ENCODE measurements around the gene ANTKMT.
A peak's percentile ranks its signal among the peaks of the same experiment; 100 is the strongest.

The ANTKMT gene, protein sequence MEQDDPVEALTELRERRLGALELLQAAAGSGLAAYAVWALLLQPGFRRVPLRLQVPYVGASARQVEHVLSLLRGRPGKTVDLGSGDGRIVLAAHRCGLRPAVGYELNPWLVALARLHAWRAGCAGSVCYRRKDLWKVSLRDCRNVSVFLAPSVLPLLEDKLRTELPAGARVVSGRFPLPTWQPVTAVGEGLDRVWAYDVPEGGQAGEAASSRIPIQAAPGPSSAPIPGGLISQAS

GRCh38 chr16:720990-721764, at the start of gene ANTKMT:
Gene ANTKMT, plus strand, starts transcription at chr16:721146. Its CDS starts 129 bp downstream, at chr16:721275.
- no peak for DNase-seq (ENCODE audit: low read depth)
- TF ChIP-seq, protein P1, sequence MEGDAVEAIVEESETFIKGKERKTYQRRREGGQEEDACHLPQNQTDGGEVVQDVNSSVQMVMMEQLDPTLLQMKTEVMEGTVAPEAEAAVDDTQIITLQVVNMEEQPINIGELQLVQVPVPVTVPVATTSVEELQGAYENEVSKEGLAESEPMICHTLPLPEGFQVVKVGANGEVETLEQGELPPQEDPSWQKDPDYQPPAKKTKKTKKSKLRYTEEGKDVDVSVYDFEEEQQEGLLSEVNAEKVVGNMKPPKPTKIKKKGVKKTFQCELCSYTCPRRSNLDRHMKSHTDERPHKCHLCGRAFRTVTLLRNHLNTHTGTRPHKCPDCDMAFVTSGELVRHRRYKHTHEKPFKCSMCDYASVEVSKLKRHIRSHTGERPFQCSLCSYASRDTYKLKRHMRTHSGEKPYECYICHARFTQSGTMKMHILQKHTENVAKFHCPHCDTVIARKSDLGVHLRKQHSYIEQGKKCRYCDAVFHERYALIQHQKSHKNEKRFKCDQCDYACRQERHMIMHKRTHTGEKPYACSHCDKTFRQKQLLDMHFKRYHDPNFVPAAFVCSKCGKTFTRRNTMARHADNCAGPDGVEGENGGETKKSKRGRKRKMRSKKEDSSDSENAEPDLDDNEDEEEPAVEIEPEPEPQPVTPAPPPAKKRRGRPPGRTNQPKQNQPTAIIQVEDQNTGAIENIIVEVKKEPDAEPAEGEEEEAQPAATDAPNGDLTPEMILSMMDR (IDR thresholded peaks at IDR 0.05; ENCODE audit: low read depth, low read length, missing control alignments) = peak; percentile 5
- H3K4me3 ChIP-seq (ENCODE audit: low read depth, low read length) = peak within 1 kb of the TSS; percentile 90

DNA sequence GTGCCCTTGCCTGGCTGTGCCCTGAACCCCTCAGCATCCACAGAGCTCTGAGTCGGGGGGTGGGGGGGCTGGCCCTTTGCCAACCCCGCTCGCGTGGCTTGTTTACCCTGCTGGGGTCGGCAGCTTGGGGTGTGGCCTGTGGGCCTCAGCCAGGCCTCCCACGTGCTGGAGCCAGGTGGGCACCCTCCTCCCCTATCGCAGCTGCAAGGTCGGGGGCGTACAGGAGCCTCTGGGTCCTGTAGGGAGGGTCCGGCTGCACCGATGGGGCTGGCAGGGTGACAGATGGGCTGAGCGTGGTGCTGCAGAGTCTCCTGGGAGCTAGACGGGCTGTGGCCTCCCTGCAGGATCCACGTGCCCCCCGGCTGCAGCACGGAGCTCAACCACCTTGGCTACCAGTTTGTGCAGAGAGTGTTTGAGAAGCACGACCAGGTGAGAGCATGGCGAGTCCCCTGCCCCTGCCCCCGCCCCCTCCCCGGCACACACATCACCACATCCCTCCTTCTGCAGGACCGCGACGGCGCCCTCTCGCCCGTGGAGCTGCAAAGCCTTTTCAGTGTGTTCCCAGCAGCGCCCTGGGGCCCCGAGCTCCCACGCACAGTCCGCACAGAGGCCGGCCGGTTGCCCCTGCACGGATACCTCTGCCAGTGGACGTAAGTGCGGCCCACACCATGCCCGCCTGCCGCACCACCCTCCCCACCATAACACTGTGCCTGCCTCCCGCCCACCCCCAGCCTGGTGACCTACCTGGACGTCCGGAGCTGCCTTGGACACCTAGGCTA, 49.4 kb upstream of the ANTKMT start:
- TF ChIP-seq, protein P1 (IDR thresholded peaks at IDR 0.05; ENCODE audit: low read depth, low read length, missing control alignments) = no peak
- H3K4me3 ChIP-seq (ENCODE audit: low read depth, low read length) = no peak overlapping the region
- DNase-seq (ENCODE audit: low read depth) = no peak

- DNase-seq (ENCODE audit: low read depth) = no peak
- no peak overlapping the region for H3K4me3 ChIP-seq (ENCODE audit: low read depth, low read length)
- TF ChIP-seq, protein P1 (IDR thresholded peaks at IDR 0.05; ENCODE audit: low read depth, low read length, missing control alignments) = no peak
These were observed 48.6 kb upstream of the ANTKMT start for GRCh38 chr16:672371-672770.

DNA sequence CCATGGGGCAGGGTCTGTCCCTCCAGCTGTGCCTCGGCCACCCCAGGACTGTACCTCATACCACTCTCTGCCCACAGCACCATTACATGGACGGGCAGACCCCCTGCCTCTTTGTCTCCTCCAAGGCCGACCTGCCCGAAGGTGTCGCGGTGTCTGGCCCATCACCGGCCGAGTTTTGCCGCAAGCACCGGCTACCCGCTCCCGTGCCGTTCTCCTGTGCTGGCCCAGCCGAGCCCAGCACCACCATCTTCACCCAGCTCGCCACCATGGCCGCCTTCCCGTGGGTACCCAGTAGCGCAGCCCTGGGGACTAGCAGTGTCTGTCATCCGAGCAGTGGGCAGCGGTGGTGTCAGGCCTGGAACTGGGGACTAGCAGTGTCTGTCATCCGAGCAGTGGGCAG, 48.1 kb upstream of the ANTKMT start:
- DNase-seq (ENCODE audit: low read depth) = no peak
- TF ChIP-seq, protein P1 (IDR thresholded peaks at IDR 0.05; ENCODE audit: low read depth, low read length, missing control alignments) = no peak
- no peak overlapping the region for H3K4me3 ChIP-seq (ENCODE audit: low read depth, low read length)

DNA sequence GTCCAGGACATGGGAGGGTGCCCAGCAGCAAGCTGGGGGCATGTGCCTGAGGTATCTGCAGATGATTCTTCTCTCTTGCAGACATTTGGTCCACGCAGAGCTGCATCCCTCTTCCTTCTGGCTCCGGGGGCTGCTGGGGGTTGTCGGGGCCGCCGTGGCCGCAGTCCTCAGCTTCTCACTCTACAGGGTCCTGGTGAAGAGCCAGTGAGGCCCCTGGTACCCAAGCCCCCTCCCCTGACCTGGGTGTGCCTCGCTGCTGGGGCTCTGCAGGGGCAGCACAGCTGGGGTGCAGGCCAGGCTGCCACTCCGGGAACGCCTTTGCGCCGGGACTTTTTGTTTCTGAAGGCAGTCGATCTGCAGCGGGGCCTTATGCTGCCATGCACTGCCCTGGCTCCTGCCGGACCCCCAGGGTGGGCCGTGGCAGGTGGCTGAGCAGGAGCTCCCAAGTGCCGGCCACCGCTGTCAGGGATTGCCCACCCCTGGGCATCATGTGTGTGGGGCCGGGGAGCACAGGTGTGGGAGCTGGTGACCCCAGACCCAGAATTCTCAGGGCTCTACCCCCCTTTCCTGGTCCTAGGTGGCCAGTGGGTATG, 47.5 kb upstream of the ANTKMT start:
- DNase-seq (ENCODE audit: low read depth) = no peak
- TF ChIP-seq, protein P1 (IDR thresholded peaks at IDR 0.05; ENCODE audit: low read depth, low read length, missing control alignments) = no peak
- no peak overlapping the region for H3K4me3 ChIP-seq (ENCODE audit: low read depth, low read length)

DNA sequence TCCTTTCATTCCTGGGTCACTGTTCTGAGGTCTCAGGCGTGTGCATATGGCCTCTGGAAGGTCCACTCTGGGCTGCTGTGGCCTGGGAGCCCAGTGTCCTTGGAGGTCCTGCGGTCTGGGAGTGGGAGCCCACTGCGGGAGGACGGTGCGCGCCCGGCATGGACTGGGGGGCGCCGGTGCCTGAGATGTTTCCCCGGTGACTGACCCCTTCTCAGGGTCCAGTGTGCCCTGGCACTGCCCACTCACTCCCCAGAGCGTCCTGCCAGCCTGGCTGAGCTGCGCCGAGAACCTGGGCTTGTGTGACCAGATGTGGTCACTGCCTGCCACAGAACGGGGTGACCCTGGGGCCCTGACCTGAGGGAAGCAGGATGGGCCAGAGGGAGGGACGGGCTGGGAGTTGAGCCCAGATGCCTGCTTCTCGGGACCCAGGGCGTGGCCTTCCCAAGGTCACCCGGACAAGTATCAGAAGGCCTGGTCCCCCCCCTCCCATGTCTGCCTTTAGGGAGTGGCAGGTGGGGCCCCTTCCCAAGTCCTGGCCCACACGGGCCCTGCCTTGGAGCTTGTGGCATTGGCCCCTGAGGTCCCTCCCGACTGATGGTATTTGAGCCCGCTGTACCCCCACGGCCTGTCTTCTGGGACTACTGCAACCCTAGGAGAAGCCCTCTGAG, 46.6 kb upstream of the ANTKMT start:
- H3K4me3 ChIP-seq (ENCODE audit: low read depth, low read length) = no peak overlapping the region
- DNase-seq (ENCODE audit: low read depth) = no peak
- TF ChIP-seq, protein P1 (IDR thresholded peaks at IDR 0.05; ENCODE audit: low read depth, low read length, missing control alignments) = no peak
